SK-N-SH treated with all-trans-retinoic acid at 6 μM for 48 hours (cell line): ENCODE results near the gene GPR132.

Source experiments
- BACH2 ChIP-seq: fragments of 250-450 bp; sonication (Bioruptor Pico); IDR thresholded peaks from 2 replicates; pipeline ENCODE4 v1.9.0; 2021; ENCODE audit warnings: mild to moderate bottlenecking, borderline replicate concordance
- SNAI2 ChIP-seq: fragments of 250-450 bp; sonication (Bioruptor Pico); IDR thresholded peaks from 2 replicates; pipeline ENCODE4 v1.5.0; 2020; ENCODE audit warnings: mild to moderate bottlenecking, moderate library complexity
- TOX ChIP-seq: fragments of 250-450 bp; sonication (Bioruptor Pico); IDR thresholded peaks from 2 replicates; pipeline ENCODE4 v1.8.0; 2021; ENCODE audit warnings: mild to moderate bottlenecking, moderate library complexity, borderline replicate concordance
- ZNF8 ChIP-seq: fragments of 450-650 bp; formaldehyde crosslinking; IDR thresholded peaks from 2 replicates; pipeline ENCODE4 v1.5.0; 2020; ENCODE audit warnings: mild to moderate bottlenecking, moderate library complexity

GRCh38 chr14:105020815-105021655 lies 44.2 kb downstream of the GPR132 start, which contains the start of gene CDCA4:
- TF ChIP-seq SNAI2 (CRISPR knock-in tag) (no peak), BACH2 (CRISPR knock-in tag) (no peak), ZNF8 (CRISPR knock-in tag) (no peak), TOX (CRISPR knock-in tag) (no peak)
